GM19328 (cell line): ENCODE results near the gene LRRC10.
"Not testable (repeated sequence)": the region's sequence is repeated elsewhere in the genome, so short reads cannot be mapped to it uniquely, and the experiment has no call there.

Experiments
- ATAC-seq: cut with Tn5 transposase; IDR thresholded peaks from one replicate; pipeline ENCODE4 v1.9.1; 2021; ENCODE audit warnings: mild to moderate bottlenecking, moderate library complexity; ENCODE audit not compliant: unreplicated experiment

Gene LRRC10

DNA sequence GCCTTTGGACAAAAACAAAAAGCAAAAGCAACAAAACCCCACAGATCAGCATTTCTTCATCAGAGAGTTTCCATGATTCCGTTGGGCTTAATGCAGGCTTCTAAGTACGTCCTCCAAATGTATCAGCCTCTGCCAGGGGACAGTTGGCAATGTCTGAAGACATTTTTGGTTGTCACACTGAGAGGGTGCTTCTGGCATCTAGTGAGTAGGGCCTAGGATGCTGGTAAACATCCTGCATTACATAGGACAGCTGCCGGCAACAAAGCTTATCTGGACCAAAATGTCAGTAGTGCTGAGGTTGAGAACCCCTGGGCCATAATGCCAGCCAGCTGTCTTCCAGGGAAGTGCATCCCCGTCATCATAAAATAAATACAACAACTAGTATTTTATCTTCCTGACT is 9.4 kb upstream of the LRRC10 start:
- no peak for ATAC-seq

DNA sequence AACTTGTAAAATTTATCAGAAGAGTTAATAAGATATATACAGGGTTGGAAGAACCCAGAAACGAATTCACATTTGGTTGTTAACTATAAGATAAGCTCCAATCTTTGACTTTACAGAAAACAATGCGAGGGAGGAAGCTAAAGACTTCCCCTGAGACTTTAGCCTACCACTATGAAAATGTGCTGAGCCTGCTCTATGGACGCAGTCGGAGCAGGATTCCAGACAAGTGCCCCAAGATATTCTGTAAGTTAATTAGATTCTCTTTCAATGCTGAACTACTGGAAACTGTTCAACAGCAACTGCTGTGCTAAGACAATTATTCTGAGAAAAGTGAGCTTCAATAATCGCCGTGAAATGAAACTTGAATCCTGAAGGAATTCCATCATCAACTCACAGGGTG is 8.3 kb upstream of the LRRC10 start:
- ATAC-seq, result no peak

DNA sequence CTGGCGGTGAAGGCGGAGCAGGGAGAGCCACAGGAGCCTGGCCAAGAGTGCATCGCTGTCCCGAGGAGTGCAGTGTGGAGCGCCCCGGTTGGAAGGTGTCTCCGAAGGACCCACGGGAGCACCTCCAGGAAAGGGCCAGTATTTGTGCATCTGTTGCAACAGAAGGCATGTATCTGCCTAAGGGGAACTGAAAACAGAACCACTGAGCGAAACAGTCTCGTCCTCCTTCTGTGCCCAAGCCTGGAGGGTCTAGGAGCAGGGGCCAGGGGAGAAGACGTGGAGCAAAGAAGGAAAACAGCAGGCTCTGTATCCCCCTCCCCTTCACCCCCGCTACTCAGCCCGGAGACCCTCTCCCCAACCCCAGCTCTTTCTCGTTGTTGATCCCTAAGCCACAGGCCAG is 5.3 kb upstream of the LRRC10 start:
- ATAC-seq, result no peak

DNA sequence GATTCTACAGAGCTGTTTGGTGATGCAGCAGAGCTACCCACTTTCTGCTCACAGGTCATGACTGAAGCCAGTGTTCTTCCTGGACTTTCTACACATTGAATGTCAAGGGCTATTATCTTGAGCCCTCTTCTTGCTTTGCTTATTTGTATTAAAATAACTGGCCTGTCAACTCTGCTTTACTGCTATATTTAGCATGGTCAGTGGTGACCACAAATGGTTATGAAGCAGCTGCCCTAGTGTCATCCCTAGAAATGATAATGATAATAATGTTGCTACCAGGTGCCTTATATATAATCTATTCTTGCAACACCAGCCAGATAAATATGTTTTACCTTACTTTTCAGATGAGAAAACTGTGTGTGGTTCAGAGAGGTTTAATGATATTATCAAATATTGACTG is 2.6 kb upstream of the LRRC10 start:
- no peak for ATAC-seq

DNA sequence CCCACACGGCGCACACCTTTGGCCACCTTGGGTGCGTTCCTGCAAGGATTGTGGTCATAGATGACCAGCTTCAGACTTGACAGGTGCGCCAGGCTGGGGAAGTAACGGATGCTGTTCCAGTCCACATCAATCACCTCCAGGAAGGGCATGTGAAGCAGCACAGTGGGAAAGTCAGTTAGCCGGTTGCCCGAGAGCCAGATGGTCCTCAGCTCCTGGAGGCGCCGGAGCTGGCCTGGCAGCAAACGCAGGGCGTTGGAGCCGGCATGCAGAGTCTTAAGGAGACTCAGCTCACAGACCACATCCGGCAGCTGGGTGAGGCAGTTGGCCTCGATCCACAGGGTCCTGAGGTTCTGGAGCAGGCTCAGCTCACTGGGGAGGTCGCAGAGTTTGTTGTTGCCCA is 581 bp downstream of the LRRC10 start:
- no peak for ATAC-seq

DNA sequence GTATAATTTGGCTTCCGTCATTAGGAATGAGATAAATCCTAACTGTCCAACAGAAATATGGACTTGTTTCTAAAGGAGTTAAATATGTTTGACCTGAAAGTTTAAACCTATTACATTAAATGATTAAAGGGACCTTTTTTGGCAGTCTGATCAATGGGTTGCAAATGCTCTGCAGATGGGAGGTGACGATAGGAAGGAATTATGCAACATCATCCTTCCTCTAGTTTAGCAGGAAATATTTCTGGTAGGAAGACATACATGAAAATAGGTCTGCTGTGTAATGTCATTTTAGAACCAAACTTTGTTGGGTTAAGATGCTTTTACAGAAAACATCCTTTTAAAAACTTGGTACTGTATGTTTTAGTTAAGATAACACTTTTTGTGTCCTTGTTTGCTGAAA is 2.6 kb downstream of the LRRC10 start:
- ATAC-seq, result no peak

DNA sequence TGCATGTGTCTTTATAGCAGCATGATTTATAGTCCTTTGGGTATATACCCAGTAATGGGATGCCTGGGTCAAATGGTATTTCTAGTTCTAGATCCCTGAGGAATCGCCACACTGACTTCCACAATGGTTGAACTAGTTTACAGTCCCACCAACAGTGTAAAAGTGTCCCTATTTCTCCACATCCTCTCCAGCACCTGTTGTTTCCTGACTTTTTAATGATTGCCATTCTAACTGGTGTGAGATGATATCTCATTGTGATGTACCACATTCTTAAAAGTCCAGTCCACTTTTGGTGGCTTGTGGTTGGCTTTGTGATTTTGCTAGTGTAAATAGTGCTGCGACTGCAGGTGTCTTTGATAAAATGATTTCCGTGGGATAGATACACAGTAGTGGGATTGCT is 6.4 kb downstream of the LRRC10 start:
- not testable (repeated sequence) for ATAC-seq

DNA sequence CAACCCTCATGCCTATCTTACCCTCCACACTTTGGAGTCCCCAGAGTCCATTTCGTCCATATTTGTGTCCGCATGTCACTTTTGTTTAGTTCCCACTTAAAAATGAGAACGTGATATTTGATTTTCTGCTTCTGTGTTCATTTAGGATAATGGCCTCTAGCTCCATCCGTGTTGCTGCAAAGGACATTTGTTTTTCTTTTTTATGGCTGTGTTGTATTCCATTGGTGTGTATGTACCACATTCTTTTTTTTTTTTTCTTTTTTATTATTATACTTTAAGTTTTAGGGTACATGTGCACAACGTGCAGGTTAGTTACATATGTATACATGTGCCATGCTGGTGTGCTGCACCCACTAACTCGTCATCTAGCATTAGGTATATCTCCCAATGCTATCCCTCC is 7.2 kb downstream of the LRRC10 start:
- not testable (repeated sequence) for ATAC-seq

DNA sequence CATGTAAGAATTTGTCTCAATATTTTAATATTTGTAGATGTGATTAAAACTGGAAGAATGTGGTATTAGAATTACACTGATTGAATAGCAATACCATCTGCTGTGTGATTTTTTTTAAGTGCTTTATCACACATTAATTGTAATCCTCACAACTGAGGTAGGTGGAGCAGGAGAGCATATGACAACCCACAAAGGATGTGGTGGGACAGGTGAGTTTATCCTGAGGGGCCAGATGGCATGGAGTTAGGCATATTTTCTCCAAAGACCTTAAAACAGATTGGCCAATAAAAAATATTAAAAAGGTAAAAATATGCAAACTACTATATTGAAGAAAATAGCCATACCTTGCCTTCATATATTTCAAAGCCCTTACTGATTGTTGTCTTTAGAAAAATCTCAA is 7.8 kb downstream of the LRRC10 start:
- ATAC-seq, result no peak

DNA sequence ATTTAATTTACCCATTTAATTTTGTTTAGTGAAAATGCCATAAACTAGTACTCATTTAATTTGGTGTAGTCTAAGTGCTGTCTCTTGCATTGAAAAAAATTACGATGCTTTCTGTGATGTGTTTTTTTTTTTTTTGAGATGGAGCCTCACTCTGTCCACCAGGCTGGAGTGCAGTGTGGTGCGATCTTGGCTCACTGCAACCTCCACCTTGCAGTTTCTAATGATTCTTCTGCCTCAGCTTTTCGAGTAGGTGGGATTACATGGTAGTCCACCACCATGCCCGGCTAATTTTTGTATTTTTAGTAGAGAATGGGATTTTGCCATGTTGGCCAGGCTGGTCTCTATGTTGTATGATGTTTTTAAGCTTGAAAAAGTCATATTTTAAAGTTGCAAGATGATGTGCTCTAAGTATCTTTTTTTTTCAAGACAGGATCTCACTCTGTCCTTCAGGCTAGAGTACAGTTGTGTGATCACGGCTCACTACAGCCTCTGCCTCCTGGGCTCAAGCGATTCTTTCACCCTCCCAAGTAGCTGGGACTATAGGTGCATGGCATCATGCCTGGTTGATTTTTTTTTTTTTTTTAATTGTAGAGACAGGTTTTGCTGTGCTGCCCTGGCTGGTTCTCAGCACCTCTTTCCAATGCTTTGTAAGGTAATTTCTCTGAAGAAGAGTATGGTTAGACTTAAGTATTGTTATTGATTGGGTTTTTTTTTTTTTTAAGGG is 8.6 kb downstream of the LRRC10 start:
- no peak for ATAC-seq

DNA sequence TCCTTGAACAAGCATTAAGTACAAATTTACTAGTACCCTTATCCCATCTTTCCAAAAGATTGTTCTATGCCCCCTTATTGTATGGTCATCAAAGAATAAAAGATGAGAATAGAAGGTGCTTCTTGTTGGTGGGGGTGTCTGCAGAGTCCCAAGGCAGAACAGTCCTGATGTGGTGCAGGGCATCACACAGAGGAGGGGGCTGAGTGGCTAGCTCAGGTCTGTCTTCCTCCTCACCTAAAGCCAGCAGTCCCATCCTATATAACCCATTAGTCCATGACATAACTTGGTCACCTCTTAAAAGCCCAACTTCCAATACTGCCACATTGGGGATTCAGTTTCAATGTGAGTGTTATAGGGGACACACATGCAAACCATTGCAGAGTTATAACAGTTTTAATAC is 9.9 kb downstream of the LRRC10 start:
- no peak for ATAC-seq

DNA sequence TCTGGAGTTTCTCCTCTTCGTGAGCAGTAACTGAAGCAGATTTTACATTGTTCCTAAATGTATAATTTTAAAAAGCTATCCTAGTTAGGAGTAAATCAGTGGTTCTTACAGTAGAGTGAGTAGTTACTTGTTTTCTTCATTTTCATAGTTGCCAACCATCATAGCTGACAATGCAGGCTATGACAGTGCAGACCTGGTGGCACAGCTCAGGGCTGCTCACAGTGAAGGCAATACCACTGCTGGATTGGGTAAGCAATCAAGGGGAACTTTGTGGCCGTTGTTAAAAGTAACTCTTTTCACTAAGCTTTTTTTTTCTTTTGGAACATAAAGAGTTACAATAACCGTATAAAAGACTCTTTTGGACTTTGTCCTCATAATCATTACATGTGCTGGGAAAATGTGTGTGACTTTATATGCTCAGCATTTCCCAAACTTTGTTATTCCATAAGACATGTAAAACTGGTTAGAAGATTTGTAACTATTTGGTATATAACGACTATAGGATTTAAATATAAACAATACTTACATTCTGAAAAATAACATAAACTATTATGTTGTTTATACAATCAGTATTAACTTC is 12.4 kb downstream of the LRRC10 start:
- ATAC-seq, result no peak

DNA sequence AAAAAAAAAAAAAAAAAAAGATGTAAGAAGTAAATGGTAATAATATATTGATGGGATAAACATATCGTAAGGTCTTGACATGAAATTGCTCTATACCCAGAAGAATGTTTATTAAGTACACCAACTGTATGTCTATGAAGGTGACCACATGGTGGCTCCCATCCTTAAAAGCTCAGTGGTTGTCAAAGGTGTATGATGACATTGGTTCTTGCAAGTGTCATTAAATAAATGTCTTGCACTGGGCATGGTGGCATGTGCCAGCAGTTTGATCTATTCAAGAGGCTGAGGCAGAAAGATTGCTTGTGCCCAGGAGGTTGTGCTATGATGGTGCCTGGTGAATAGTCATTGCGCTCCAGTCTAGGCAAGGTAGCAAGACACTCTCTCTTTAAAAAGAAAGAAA is 15.0 kb downstream of the LRRC10 start:
- ATAC-seq, result no peak

DNA sequence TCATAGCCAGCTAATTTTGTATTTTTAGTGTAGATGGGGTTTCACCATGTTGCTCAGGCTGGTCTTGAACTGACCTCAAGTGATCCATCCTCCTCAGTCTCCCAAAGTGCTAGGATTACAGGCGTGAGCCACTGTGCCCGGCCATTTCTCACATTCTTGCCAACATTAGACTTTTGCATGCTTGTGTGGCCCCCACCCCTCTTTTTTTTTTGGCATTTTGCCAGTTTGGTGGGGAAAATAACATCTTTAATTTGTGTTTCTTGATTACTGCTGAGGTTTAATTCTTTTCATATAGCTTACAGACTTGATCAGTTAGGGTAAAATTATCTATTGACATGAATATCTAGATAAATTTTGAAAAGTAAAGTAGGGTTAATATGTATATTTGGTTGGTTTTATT is 21.6 kb downstream of the LRRC10 start:
- ATAC-seq, result no peak

DNA sequence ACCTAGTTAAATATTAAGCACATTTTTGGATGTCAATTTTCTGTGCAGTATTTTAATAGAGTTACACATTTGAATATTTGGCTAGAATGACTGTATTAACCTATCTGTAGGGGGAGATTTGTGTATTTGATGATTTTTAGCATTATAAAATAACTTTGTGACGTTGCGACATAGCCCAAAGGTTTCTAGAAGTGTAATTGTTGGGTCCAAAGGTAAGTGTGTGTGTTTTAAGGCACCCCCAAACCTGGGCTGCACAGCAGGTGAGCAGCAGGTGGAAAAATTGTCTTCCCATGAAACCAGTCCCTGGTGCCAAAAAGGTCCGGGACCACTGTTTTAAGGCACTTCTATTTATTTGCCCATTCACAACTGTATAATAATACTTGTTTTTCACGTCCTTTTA is 22.2 kb downstream of the LRRC10 start:
- ATAC-seq, result no peak

DNA sequence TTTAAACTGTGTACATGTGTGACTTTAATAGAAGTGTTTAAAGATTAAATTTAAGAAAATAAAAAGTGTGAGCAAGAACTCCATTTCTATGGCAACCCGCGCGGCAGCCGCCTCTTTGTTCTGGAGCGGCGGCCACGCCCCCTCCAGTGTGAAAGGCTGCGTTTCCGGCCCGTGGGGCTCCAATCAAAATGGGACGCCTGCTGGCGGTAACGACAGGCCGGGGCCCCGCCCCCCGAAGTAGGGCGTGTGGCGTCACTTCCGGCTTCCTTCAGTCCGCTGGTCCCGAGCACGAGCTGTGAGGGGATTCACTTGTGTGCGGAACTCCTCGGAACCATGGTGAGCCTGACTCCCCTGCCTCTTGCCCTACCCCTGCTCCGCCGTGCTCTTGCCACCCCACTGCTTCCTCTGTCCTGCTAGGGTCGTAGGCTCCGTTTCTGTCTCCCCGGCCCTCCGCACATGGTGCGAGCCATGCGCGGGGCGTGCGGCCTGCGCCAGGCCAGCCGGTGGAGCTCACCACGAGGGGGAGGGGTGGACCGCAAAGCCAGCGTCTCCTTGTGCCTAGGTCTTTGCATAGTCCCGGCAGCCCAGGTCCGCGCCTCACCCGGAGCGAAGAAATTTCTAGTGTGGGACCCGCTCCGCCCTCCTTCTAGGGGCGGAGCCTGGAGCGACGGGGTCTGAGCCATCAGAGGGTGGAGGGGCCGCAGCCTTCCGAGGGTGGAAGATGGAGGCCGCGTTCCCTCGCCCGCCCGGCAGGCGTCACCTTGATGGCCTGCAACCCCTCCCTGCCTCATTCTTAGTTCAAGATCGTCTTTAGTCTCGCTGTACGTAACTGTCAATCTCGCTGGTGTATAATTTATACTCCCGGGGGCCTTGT is 25.3 kb downstream of the LRRC10 start, which contains the start of gene CCT2:
Gene CCT2, plus strand, starts transcription at position 271 of the 874 bp plus-strand sequence. Its CDS starts 63 bp downstream, at position 334.
- peak; percentile 97 for ATAC-seq

DNA sequence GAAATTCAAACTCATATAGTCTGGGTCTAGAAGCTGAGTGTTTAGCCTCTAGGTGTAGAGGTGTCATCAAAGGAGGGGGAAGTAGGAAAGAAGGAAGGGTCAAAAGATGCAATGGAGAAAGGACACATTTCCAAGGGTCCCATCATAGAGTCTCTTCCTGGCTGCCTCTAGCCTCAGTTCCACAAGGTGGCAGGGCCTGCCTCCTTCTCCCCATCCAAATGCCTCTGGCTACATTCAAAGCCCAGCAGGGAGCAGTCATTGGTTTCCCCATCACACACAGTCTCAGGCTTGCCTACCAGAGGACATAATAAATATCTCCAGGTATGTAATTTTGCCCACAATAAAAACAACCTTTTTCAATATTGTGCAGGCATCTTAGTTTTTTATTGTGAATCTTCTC is 27.5 kb downstream of the LRRC10 start:
- ATAC-seq, result no peak

DNA sequence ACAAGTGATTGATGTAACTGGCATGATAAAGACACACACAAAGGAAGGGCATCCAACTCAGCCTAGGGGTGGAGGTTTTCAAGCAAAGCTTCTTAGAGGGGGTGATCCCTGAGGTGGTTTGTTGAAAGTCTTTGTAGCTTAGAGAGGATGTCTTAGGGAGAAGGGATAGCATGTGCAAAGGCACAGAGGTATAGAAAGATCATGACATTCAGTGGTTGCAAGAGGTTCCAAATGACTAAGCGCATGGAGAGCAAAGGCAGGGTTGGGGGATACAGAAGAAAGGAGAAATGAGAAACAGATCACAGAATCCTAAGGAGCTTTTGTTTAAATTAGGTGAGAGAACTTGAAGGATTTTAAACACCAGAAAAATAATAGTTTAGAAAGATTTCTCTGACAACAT is 30.6 kb downstream of the LRRC10 start:
- ATAC-seq, result no peak

DNA sequence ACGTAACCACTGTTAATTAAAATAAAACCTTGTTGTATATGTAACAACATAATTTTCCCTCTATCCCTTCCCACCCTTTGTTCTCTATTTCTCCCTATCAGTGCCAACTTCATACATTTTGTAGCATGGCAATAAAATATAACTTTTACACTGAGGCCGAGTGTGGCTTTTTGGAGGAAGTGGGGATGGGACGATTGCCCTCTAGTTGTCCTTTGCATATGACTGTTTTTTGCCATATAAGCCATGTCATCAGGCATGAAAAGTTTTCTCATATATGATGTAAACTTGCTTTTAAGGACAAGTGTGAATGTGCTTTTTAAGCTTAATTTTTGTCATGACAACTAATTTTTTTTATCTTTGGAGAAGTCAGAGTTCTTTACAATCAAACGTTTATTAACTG is 31.7 kb downstream of the LRRC10 start:
- ATAC-seq, result no peak

DNA sequence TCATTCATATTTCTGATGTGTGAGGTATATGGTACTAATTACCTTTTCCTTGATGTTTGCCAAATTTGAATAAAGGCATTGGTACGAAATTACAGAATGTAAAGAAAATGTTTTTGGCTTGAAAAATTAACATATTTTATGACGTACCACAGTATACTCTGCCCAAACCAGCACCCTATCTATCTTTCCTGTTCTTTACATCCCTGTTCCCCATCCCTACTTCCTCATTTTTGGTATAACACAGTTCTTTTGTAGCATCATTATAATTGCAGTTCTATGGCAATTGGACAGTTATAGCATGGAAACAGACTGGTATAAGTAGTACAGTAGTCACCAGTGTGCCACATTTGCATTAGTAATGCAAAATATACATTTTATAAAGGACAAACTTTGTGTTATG is 32.4 kb downstream of the LRRC10 start:
- no peak for ATAC-seq

DNA sequence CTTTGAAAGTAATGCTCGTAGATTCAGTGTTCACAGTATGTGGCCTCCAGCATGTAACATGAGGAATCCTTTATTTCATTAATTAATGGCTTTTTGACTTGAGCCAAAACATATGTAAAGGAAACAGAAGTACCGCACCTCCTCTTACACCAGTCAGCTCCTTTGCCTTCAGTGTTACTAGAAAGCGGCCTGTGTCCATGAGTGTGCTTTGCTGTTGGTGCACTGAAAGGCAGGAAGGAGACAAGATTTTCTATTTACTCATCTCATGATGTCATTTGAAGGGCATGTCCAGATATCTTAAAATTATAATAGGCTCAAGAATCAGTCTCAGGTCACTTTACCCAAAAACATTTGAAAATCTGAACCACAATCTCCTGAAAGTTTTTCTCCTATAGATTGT is 35.4 kb downstream of the LRRC10 start:
- ATAC-seq, result no peak
